IMR-90 (cell line): ENCODE data around the gene MAP2K6. TPM values are rescaled to one million over a fixed set of nuclear protein-coding genes. Genes with fewer than 3 reads are reported as not detected.

Experiments used
- ATAC-seq: fragments of 200-7000 bp; cut with Tn5 transposase; 2 replicates; pipeline ENCODE4 v1.9.1; 2020; ENCODE audit warnings: low read depth, mild to moderate bottlenecking, moderate library complexity
- BruUV-seq: library from RNA; stranded (reverse); fragments of 400-500 nt; replicated peaks from 2 replicates; lab custom pipeline; 2021; lab: Mats Ljungman, UMichigan
- CTCF ChIA-PET: fragments of 300-600 bp; formaldehyde crosslinking; extraction: SDS; loops from one replicate; lab custom pipeline; 2021; ENCODE audit warnings: antibody characterized with exemption; lab: Yijun Ruan, JAX
- POLR2A ChIA-PET: fragments of 300-600 bp; sonication (Branson Sonifier 250); formaldehyde crosslinking; loops from one replicate; lab custom pipeline; 2022; ENCODE audit warnings: antibody characterized with exemption; ENCODE audit not compliant: unreplicated experiment; lab: Charles Lee
- DNase-seq: peaks from one replicate; pipeline ENCODE4 v3.0.0; 2013
- H2AFZ ChIP-seq: replicated peaks from 2 replicates; pipeline ENCODE3; 2013; ENCODE audit warnings: low read length, mild to moderate bottlenecking; ENCODE audit not compliant: poor library complexity
- H2AK5ac ChIP-seq: 2 replicates; pipeline ENCODE4 v1.6.1; 2013; ENCODE audit warnings: low read depth, low read length, inconsistent platforms
- H2AK9ac ChIP-seq: replicated peaks from 2 replicates; pipeline ENCODE3; 2013; ENCODE audit warnings: mild to moderate bottlenecking, low read depth, low read length, moderate library complexity; ENCODE audit not compliant: poor library complexity
- H2BK120ac ChIP-seq: 2 replicates; pipeline ENCODE4 v1.6.1; 2013; ENCODE audit warnings: low read depth, low read length, inconsistent platforms
- H2BK15ac ChIP-seq: 3 replicates; pipeline ENCODE4 v1.6.1; 2013; ENCODE audit warnings: low read depth, low read length, inconsistent platforms
- H2BK20ac ChIP-seq: 2 replicates; pipeline ENCODE4 v1.6.1; 2013; ENCODE audit warnings: low read depth, mild to moderate bottlenecking, inconsistent platforms, low read length, moderate library complexity
- H2BK5ac ChIP-seq: 2 replicates; pipeline ENCODE4 v1.6.1; 2013; ENCODE audit warnings: mild to moderate bottlenecking, low read depth, low read length, inconsistent platforms; ENCODE audit not compliant: poor library complexity, severe bottlenecking
- H3K14ac ChIP-seq: replicated peaks from 2 replicates; pipeline ENCODE4 v1.6.1; 2013; ENCODE audit warnings: low read depth, low read length, inconsistent platforms
- H3K18ac ChIP-seq: 2 replicates; pipeline ENCODE4 v1.6.1; 2013; ENCODE audit warnings: low read depth, low read length, control low read depth
- H3K23ac ChIP-seq: 2 replicates; pipeline ENCODE4 v1.6.1; 2013; ENCODE audit warnings: low read depth, low read length, inconsistent platforms
- H3K27ac ChIP-seq: 2 replicates; pipeline ENCODE4 v1.5.1; 2013; ENCODE audit warnings: mild to moderate bottlenecking, control low read depth, low read length; ENCODE audit not compliant: insufficient read depth
- H3K27me3 ChIP-seq: 2 replicates; pipeline ENCODE4 v1.6.1; 2013; ENCODE audit warnings: low read length; ENCODE audit not compliant: control insufficient read depth, insufficient read depth
- H3K36me3 ChIP-seq: 2 replicates; pipeline ENCODE4 v1.6.1; 2013; ENCODE audit warnings: low read length, mixed read lengths; ENCODE audit not compliant: control insufficient read depth, insufficient read depth
- H3K4ac ChIP-seq: 2 replicates; pipeline ENCODE4 v1.6.1; 2013; ENCODE audit warnings: low read depth, low read length, inconsistent platforms
- H3K4me1 ChIP-seq: 2 replicates; pipeline ENCODE4 v1.6.1; 2013; ENCODE audit warnings: low read length, mixed read lengths; ENCODE audit not compliant: control insufficient read depth, insufficient read depth
- H3K4me2 ChIP-seq: 2 replicates; pipeline ENCODE4 v1.6.1; 2013; ENCODE audit warnings: low read depth, mild to moderate bottlenecking, control low read depth, low read length, moderate library complexity
- H3K4me3 ChIP-seq: 2 replicates; pipeline ENCODE4 v1.5.1; 2013; ENCODE audit warnings: low read depth, mild to moderate bottlenecking, control low read depth, low read length, moderate library complexity; ENCODE audit not compliant: insufficient read depth
- H3K56ac ChIP-seq: 2 replicates; pipeline ENCODE4 v1.6.1; 2013; ENCODE audit warnings: low read length, inconsistent platforms; ENCODE audit not compliant: insufficient read depth; ENCODE audit errors: extremely low read depth
- H3K79me1 ChIP-seq, 2 experiments: 2 replicates each; pipeline ENCODE4 v1.6.1; 2013; ENCODE audit warnings: low read length in 2 of 2, inconsistent platforms in 1 of 2, low read depth in 1 of 2
- H3K9ac ChIP-seq: 2 replicates; pipeline ENCODE4 v1.6.1; 2013; ENCODE audit warnings: low read depth, low read length, control low read depth
- H3K9me1 ChIP-seq: 2 replicates; pipeline ENCODE4 v1.6.1; 2013; ENCODE audit warnings: low read length, inconsistent platforms; ENCODE audit not compliant: insufficient read depth
- H3K9me3 ChIP-seq: 2 replicates; pipeline ENCODE4 v1.6.1; 2013; ENCODE audit warnings: low read length; ENCODE audit not compliant: control insufficient read depth, insufficient read depth
- H4K20me1 ChIP-seq: 2 replicates; pipeline ENCODE4 v1.6.1; 2013; ENCODE audit warnings: low read length, inconsistent platforms; ENCODE audit not compliant: insufficient read depth
- H4K5ac ChIP-seq: 2 replicates; pipeline ENCODE4 v1.6.1; 2013; ENCODE audit warnings: mild to moderate bottlenecking, low read depth, low read length, control low read depth
- H4K8ac ChIP-seq, 2 experiments: 2 replicates each; pipeline ENCODE4 v1.6.1; 2013; ENCODE audit warnings: low read depth in 2 of 2, low read length in 2 of 2, control low read depth in 1 of 2, inconsistent platforms in 1 of 2
- H4K91ac ChIP-seq: 2 replicates; pipeline ENCODE4 v1.6.1; 2013; ENCODE audit warnings: low read depth, low read length, inconsistent platforms; ENCODE audit not compliant: insufficient read depth
- CEBPB ChIP-seq: IDR thresholded peaks from 2 replicates; pipeline ENCODE4 v1.6.1; 2012; ENCODE audit warnings: low read depth, low read length, improper control_type of control experiment
- ELK1 ChIP-seq: fragments of 150-350 bp; IDR thresholded peaks from 2 replicates; pipeline ENCODE4 v1.6.1; 2016; ENCODE audit warnings: low read depth, mild to moderate bottlenecking, low read length, moderate library complexity, borderline replicate concordance
- MAZ ChIP-seq: IDR thresholded peaks from 2 replicates; pipeline ENCODE4 v1.6.1; 2012; ENCODE audit warnings: low read depth, mild to moderate bottlenecking, low read length, improper control_type of control experiment, moderate library complexity, borderline replicate concordance
- POLR2A ChIP-seq: IDR thresholded peaks from 2 replicates; pipeline ENCODE4 v1.6.1; 2012; ENCODE audit warnings: mild to moderate bottlenecking, low read depth, low read length
- RFX5 ChIP-seq: IDR thresholded peaks from 2 replicates; pipeline ENCODE4 v1.8.0; 2012; ENCODE audit warnings: low read depth, mild to moderate bottlenecking, low read length, moderate library complexity
- SMC3 ChIP-seq: fragments of 150-350 bp; IDR thresholded peaks from 2 replicates; pipeline ENCODE4 v1.6.1; 2016; ENCODE audit warnings: low read depth, mild to moderate bottlenecking, antibody characterized with exemption, low read length, moderate library complexity
- WGBS, 2 experiments: methylation state at CpG; one replicate each; pipeline versions ENCODE4 v1.1.5 to v1.1.7; 2013; ENCODE audit warnings: missing lambda C conversion rate in 2 of 2; ENCODE audit not compliant: insufficient read length in 1 of 2; ENCODE audit errors: extremely low coverage in 2 of 2; 5-methylcytosine and 5-hydroxymethylcytosine counted together
- dilution Hi-C: fragments of 300-500 bp; cut with HindIII; formaldehyde crosslinking; loops from one replicate; pipeline ENCODE4 v1.14.3; 2018; ENCODE audit warnings: low sequenced_read_pairs; ENCODE audit not compliant: unreplicated experiment
- in situ Hi-C: fragments of 300-500 bp; cut with MboI; formaldehyde crosslinking; loops from 3 replicates; pipeline ENCODE4 v1.14.3; 2019; ENCODE audit warnings: low sequenced_read_pairs, inconsistent platforms, mixed read lengths
- intact Hi-C: fragments of 100-400 bp; cut with micrococcal nuclease; formaldehyde crosslinking; loops from 2 replicates; pipeline ENCODE4 v1.10.0; 2022
- polyA plus RNA-seq, 3 experiments: library from polyadenylated mRNA; depleted of rRNA; stranded (reverse); fragments of >200 nt; gene quantifications; 2 replicates each; pipeline ENCODE4 v1.2.3, GENCODE V29; 2012; ENCODE audit warnings: low replicate concordance in 1 of 3
- total RNA-seq: library from RNA; depleted of rRNA; stranded (reverse); fragments of >200 nt; gene quantifications from 2 replicates; pipeline ENCODE4 v1.2.3, GENCODE V29; 2012
- TF ChIP-seq, protein P1 (sequence below): fragments of 150-350 bp; IDR thresholded peaks from 2 replicates; pipeline ENCODE4 v1.6.1; 2017; ENCODE audit warnings: mild to moderate bottlenecking, antibody characterized with exemption, low read length, low read depth

Gene MAP2K6
- total and polyA plus RNA-seq, 2 of the 4 experiments (the other 2 are of a cell fraction), result 2.4 to 5.7 TPM

DNA sequence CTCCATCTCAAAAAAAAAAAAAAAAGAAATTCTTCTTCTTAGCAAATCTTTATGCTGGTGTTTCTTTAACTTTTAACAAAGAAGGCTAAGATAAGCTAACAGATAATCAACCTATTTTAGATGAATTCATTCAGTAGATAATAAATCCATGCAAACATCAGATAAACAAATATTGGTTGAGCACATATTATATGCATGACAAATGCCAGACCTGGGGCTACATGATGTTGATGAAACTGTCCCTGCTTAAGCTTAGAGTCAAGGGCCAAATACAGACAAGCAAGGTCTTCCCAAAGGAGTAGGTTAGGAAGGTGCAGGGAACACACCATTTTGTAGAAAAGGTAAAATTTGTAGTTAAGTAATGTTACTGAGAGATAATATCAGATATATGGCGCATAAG lies 6.7 kb upstream of the MAP2K6 start:
- dilution Hi-C loops (no loop called here), in situ Hi-C loops (no loop called here), intact Hi-C loops (no loop called here)
- no peaks in the 10 kb centered on the region for H3K79me1 ChIP-seq
- H3K23ac ChIP-seq, result no peak overlapping the region
- no peak overlapping the region for H3K14ac ChIP-seq
- no peak overlapping the region for H2AFZ ChIP-seq
- H3K18ac ChIP-seq, result no peak overlapping the region
- no peak overlapping the region for H2AK9ac ChIP-seq
- H3K4ac ChIP-seq, result no peak overlapping the region
- no peak overlapping the region for H2BK5ac ChIP-seq
- H3K56ac ChIP-seq, result no peak overlapping the region
- ATAC-seq (no peak), DNase-seq (no peak)
- no peaks in the 10 kb centered on the region for H3K36me3 ChIP-seq
- H4K91ac ChIP-seq, result no peak overlapping the region
- no peak overlapping the region for H2BK15ac ChIP-seq
- no TSS peak for BruUV-seq
- no peak overlapping the region for H4K8ac ChIP-seq
- H3K4me3 ChIP-seq, result no peak overlapping the region
- H4K20me1 ChIP-seq, result no peaks in the 10 kb centered on the region
- ChIA-PET CTCF (interaction anchor here (0.6 kb wide), 1 partner anchor 152 kb away, joined by 4 read pairs; no protein-coding TSS in a partner anchor), POLR2A (no interaction called here)
- H4K5ac ChIP-seq, result no peak overlapping the region
- no peak overlapping the region for H3K4me2 ChIP-seq
- H3K27ac ChIP-seq, result no peak overlapping the region
- TF ChIP-seq POLR2A, result no peak
- no peak for TF ChIP-seq SMC3
- no peak for TF ChIP-seq CEBPB
- no peak for TF ChIP-seq MAZ
- TF ChIP-seq RFX5, result no peak
- TF ChIP-seq, protein P1, sequence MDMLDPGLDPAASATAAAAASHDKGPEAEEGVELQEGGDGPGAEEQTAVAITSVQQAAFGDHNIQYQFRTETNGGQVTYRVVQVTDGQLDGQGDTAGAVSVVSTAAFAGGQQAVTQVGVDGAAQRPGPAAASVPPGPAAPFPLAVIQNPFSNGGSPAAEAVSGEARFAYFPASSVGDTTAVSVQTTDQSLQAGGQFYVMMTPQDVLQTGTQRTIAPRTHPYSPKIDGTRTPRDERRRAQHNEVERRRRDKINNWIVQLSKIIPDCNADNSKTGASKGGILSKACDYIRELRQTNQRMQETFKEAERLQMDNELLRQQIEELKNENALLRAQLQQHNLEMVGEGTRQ, result no peak
- no peak for TF ChIP-seq ELK1
- H3K27me3 ChIP-seq, result no peaks in the 10 kb centered on the region
- H2AK5ac ChIP-seq, result no peak overlapping the region
- H2BK20ac ChIP-seq, result no peak overlapping the region
- 100% methylated on average over 1 of the region's 1 CpG; no CpG with 5 or more reads in 1 of the 2 experiments for WGBS, 2 experiments
- no peaks in the 10 kb centered on the region for H3K9me1 ChIP-seq
- H2BK120ac ChIP-seq, result no peak overlapping the region
- no peak overlapping the region for H3K9ac ChIP-seq
- no peaks in the 10 kb centered on the region for H3K9me3 ChIP-seq
- peaks cover 2% of the 10 kb centered on the region; the same call in 1 of the 2 replicates for H3K4me1 ChIP-seq
